A549 (cell line): ENCODE results near the gene TMX4. TPM values are rescaled to one million over a fixed set of nuclear protein-coding genes. Genes with fewer than 3 reads are reported as not detected.

Experiments used
- ATAC-seq, 2 experiments: fragments of 200-7000 bp in 1 of 2; fragments of >200 bp in 1 of 2; cut with Nextera tagmentation in 1 of 2; cut with Tn5 transposase in 1 of 2; 3 replicates each; pipeline versions ENCODE4 v1.8.0 to v1.9.1; 2018 to 2020; ENCODE audit warnings: mild to moderate bottlenecking in 1 of 2, moderate library complexity in 1 of 2
- CTCF ChIA-PET: fragments of 300-600 bp; sonication (Branson Sonifier 250); formaldehyde crosslinking; extraction: SDS; loops from one replicate; lab custom pipeline; 2021; ENCODE audit warnings: antibody characterized with exemption, inconsistent platforms; lab: Yijun Ruan, JAX
- POLR2A ChIA-PET: fragments of 350-600 bp; formaldehyde crosslinking; extraction: SDS; loops from one replicate; lab custom pipeline; 2021; ENCODE audit warnings: antibody characterized with exemption, inconsistent platforms; lab: Yijun Ruan, JAX
- DNase-seq, 2 experiments: peaks; one replicate each; pipeline versions ENCODE4 v3.0.0 to v3.0.0-alpha.2; 2011 to 2016; ENCODE audit warnings: low read depth in 1 of 2, low spot score in 1 of 2
- FAIRE-seq: peaks from 2 replicates; lab custom pipeline; 2011; peaks lifted over from hg19 to GRCh38; lab: Jason Lieb, UNC
- H3K27ac ChIP-seq, 2 experiments: fragments of >200 bp; sonication (Bioruptor Twin); formaldehyde crosslinking; 3 replicates each; pipeline ENCODE4 v1.5.1; 2016 to 2017
- H3K4me1 ChIP-seq: fragments of >200 bp; sonication (Bioruptor Twin); formaldehyde crosslinking; 3 replicates; pipeline ENCODE4 v1.6.1; 2016
- H3K4me2 ChIP-seq: fragments of >200 bp; sonication (Bioruptor Twin); formaldehyde crosslinking; 3 replicates; pipeline ENCODE4 v1.6.1; 2016
- H3K4me3 ChIP-seq: fragments of >200 bp; sonication (Bioruptor Twin); formaldehyde crosslinking; 3 replicates; pipeline ENCODE4 v1.5.1; 2016
- H3K9me3 ChIP-seq: fragments of >200 bp; sonication (Bioruptor Twin); formaldehyde crosslinking; 3 replicates; pipeline ENCODE4 v1.6.1; 2016
- BHLHE40 ChIP-seq: IDR thresholded peaks from 2 replicates; pipeline ENCODE4 v1.6.1; 2012; ENCODE audit warnings: low read depth, low read length, inconsistent platforms
- CHD2 ChIP-seq: fragments of 150-350 bp; IDR thresholded peaks from 2 replicates; pipeline ENCODE4 v1.6.1; 2014; ENCODE audit warnings: low read length; ENCODE audit not compliant: partially characterized antibody
- EP300 ChIP-seq, 2 experiments: fragments of >200 bp; sonication (Bioruptor Twin); formaldehyde crosslinking; IDR thresholded peaks; 2 replicates in 1 of 2; 3 replicates in 1 of 2; pipeline ENCODE4 v1.6.1; 2016 to 2017
- ESRRA ChIP-seq: fragments of 150-350 bp; IDR thresholded peaks from 2 replicates; pipeline ENCODE4 v1.6.1; 2014; ENCODE audit warnings: mild to moderate bottlenecking, low read length, borderline replicate concordance
- FOSL2 ChIP-seq, 2 experiments: fragments of 450-650 bp in 1 of 2; fragments of >200 bp in 1 of 2; sonication (Bioruptor Twin) in 1 of 2; formaldehyde crosslinking; IDR thresholded peaks; 2 replicates each; pipeline versions ENCODE4 v1.5.0 to v1.6.1; 2016 to 2020; ENCODE audit warnings: mild to moderate bottlenecking in 1 of 2, moderate library complexity in 1 of 2
- HOXA7 ChIP-seq: fragments of 250-450 bp; sonication (Bioruptor Pico); IDR thresholded peaks from 2 replicates; pipeline ENCODE4 v1.5.0; 2020; ENCODE audit warnings: mild to moderate bottlenecking, moderate library complexity
- JUN ChIP-seq, 2 experiments: fragments of >200 bp; sonication (Bioruptor Twin); formaldehyde crosslinking; IDR thresholded peaks; 2 replicates in 1 of 2; 3 replicates in 1 of 2; pipeline ENCODE4 v1.6.1; 2016 to 2017
- KDM1A ChIP-seq: fragments of 200-600 bp; sonication (generic); IDR thresholded peaks from 2 replicates; pipeline ENCODE4 v1.6.1; 2016; ENCODE audit warnings: low read depth, mild to moderate bottlenecking
- KDM5A ChIP-seq: fragments of 200-600 bp; sonication (generic); IDR thresholded peaks from 2 replicates; pipeline ENCODE4 v1.6.1; 2016; ENCODE audit warnings: antibody characterized with exemption, mild to moderate bottlenecking
- MYC ChIP-seq: IDR thresholded peaks from 2 replicates; pipeline ENCODE4 v1.6.1; 2012; ENCODE audit warnings: mild to moderate bottlenecking, inconsistent platforms, low read length, improper control_type of control experiment, borderline replicate concordance
- NR3C1 ChIP-seq: fragments of >200 bp; sonication (Bioruptor Twin); formaldehyde crosslinking; IDR thresholded peaks from 3 replicates; pipeline ENCODE4 v1.6.1; 2017
- PHF8 ChIP-seq: fragments of 200-600 bp; sonication (generic); IDR thresholded peaks from 2 replicates; pipeline ENCODE4 v1.6.1; 2016; ENCODE audit warnings: low read depth, mild to moderate bottlenecking, antibody characterized with exemption, moderate library complexity, borderline replicate concordance
- RAD21 ChIP-seq, 2 experiments: fragments of >200 bp in 1 of 2; sonication (Bioruptor Twin) in 1 of 2; formaldehyde crosslinking in 1 of 2; IDR thresholded peaks in 1 of 2; conservative IDR thresholded peaks in 1 of 2; 2 replicates in 1 of 2; 3 replicates in 1 of 2; pipeline ENCODE4 v1.6.1; 2012 to 2018; ENCODE audit warnings: inconsistent platforms in 1 of 2
- RCOR1 ChIP-seq: fragments of 150-350 bp; IDR thresholded peaks from 2 replicates; pipeline ENCODE4 v1.6.1; 2014; ENCODE audit warnings: antibody characterized with exemption, low read length, low read depth
- RNF2 ChIP-seq: fragments of 200-600 bp; sonication (generic); IDR thresholded peaks from 2 replicates; pipeline ENCODE4 v1.6.1; 2016; ENCODE audit warnings: low read depth, mild to moderate bottlenecking, antibody characterized with exemption, moderate library complexity, borderline replicate concordance
- SREBF2 ChIP-seq: fragments of 450-650 bp; IDR thresholded peaks from 2 replicates; pipeline ENCODE4 v1.6.1; 2014; ENCODE audit warnings: mild to moderate bottlenecking, moderate library complexity
- TP53 ChIP-seq: fragments of 250-450 bp; sonication (Bioruptor Pico); IDR thresholded peaks from 2 replicates; pipeline ENCODE4 v1.5.0; 2021; ENCODE audit warnings: mild to moderate bottlenecking, moderate library complexity
- USF2 ChIP-seq: fragments of 450-650 bp; IDR thresholded peaks from 2 replicates; pipeline ENCODE4 v1.6.1; 2014; ENCODE audit warnings: antibody characterized with exemption
- ZFP36 ChIP-seq: fragments of 450-650 bp; IDR thresholded peaks from 2 replicates; pipeline ENCODE4 v1.6.1; 2014; ENCODE audit warnings: borderline replicate concordance; ENCODE audit not compliant: partially characterized antibody
- ZNF302 ChIP-seq: fragments of 250-450 bp; sonication (Bioruptor Pico); IDR thresholded peaks from 2 replicates; pipeline ENCODE4 v1.9.0; 2021; ENCODE audit warnings: inconsistent platforms, mild to moderate bottlenecking, moderate library complexity
- WGBS: methylation state at CpG from one replicate; pipeline ENCODE4 v1.1.6; 2017; ENCODE audit errors: missing lambda C conversion rate; 5-methylcytosine and 5-hydroxymethylcytosine counted together
- polyA plus RNA-seq, 4 experiments: library from polyadenylated mRNA; depleted of rRNA in 3 of 4; stranded (reverse); fragments of >200 nt; fragmentation: RNase III in 1 of 4; extraction: RNeasy Plus Mini Kit Qiagen cat#74134 plus additional on column Dnase treatment in 1 of 4; gene quantifications; 2 replicates in 3 of 4; 3 replicates in 1 of 4; pipeline ENCODE4 v1.2.3, GENCODE V29; 2011 to 2017
- TF ChIP-seq, protein P1 (sequence below): fragments of 250-450 bp; sonication (Bioruptor Pico); IDR thresholded peaks from 2 replicates; pipeline ENCODE4 v1.5.0; 2020; ENCODE audit warnings: low read depth, mild to moderate bottlenecking, moderate library complexity

The TMX4 gene
- polyA plus RNA-seq, 2 of the 4 experiments (the other 2 are of a cell fraction), result 12.4 to 21.1 TPM

- TF ChIP-seq RAD21 (conservative IDR thresholded peaks at IDR 0.05 in 1 of 2, IDR thresholded peaks at IDR 0.05 in 1 of 2) (no peak), MYC (no peak), PHF8 (no peak)
- TF ChIP-seq, all 56 proteins: peak for 0
Observed at GRCh38 chr20:7937328-7937727, 82.2 kb downstream of the TMX4 start (continued).

- Histone ChIP-seq H3K4me2 (no peak overlapping the region), H3K9me3 (no peaks in the 10 kb centered on the region), H3K4me1 (no peaks in the 10 kb centered on the region), H3K4me3 (no peak overlapping the region), H3K27ac (no peak overlapping the region)
- DNase-seq, result no peak
- TF ChIP-seq NR3C1 (no peak), BHLHE40 (no peak), EP300 (IDR thresholded peaks at IDR 0.05) (no peak), KDM5A (no peak), TP53 (CRISPR knock-in tag) (no peak), JUN (IDR thresholded peaks at IDR 0.05) (no peak), HOXA7 (CRISPR knock-in tag) (no peak), ZNF302 (CRISPR knock-in tag) (no peak), CHD2 (no peak), RNF2 (no peak)
- TF ChIP-seq, protein P1, sequence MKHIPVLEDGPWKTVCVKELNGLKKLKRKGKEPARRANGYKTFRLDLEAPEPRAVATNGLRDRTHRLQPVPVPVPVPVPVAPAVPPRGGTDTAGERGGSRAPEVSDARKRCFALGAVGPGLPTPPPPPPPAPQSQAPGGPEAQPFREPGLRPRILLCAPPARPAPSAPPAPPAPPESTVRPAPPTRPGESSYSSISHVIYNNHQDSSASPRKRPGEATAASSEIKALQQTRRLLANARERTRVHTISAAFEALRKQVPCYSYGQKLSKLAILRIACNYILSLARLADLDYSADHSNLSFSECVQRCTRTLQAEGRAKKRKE (CRISPR knock-in tag), result no peak
- POLR2A ChIA-PET, result no interaction called here
- CTCF ChIA-PET, result interaction anchor here (2.4 to 6.3 kb wide), 3 partner anchors 11 to 785 kb away, joined by 13 to 188 read pairs (median 14); no protein-coding TSS in a partner anchor
- peak; percentile 36 for FAIRE-seq
- 45% methylated on average over 4 of the region's 4 CpGs for WGBS
- no peak for ATAC-seq
Observed at GRCh38 chr20:7935027-7935551, 84.5 kb downstream of the TMX4 start.

- WGBS, result 5% methylated on average over 1 of the region's 1 CpG
- no peaks in the 10 kb centered on the region for H3K4me1 ChIP-seq
- ATAC-seq, result no peak
- no peak overlapping the region for H3K4me2 ChIP-seq
- CTCF ChIA-PET, result interaction anchor here (6.3 kb wide), 1 partner anchor 787 kb away, joined by 188 read pairs; no protein-coding TSS in a partner anchor
- no peak overlapping the region for H3K4me3 ChIP-seq
- no peak for FAIRE-seq
- no peak for DNase-seq
- no peak for TF ChIP-seq RCOR1
- TF ChIP-seq ZFP36, result no peak
- no peak for TF ChIP-seq ZNF302 (CRISPR knock-in tag)
- TF ChIP-seq FOSL2 (IDR thresholded peaks at IDR 0.05), result no peak
- no peak for TF ChIP-seq FOSL2 (CRISPR knock-in tag; IDR thresholded peaks at IDR 0.05)
- TF ChIP-seq RAD21 (conservative IDR thresholded peaks at IDR 0.05 in 1 of 2, IDR thresholded peaks at IDR 0.05 in 1 of 2), result no peak
- TF ChIP-seq KDM5A, result no peak
- no peak for TF ChIP-seq KDM1A
- TF ChIP-seq SREBF2, result no peak
- no peak for TF ChIP-seq ESRRA
- TF ChIP-seq USF2, result no peak
- no peak for TF ChIP-seq TP53 (CRISPR knock-in tag)
- TF ChIP-seq, all 56 proteins: peak for 0
- POLR2A ChIA-PET, result no interaction called here
- no peaks in the 10 kb centered on the region for H3K9me3 ChIP-seq
- no peak overlapping the region for H3K27ac ChIP-seq
Observed at GRCh38 chr20:7933346-7933745, 86.2 kb downstream of the TMX4 start.
